ENCODE data around the gene CDC7.
"Not testable (repeated sequence)": the region's sequence is repeated elsewhere in the genome, so short reads cannot be mapped to it uniquely, and the experiment has no call there.

The CDC7 gene

DNA sequence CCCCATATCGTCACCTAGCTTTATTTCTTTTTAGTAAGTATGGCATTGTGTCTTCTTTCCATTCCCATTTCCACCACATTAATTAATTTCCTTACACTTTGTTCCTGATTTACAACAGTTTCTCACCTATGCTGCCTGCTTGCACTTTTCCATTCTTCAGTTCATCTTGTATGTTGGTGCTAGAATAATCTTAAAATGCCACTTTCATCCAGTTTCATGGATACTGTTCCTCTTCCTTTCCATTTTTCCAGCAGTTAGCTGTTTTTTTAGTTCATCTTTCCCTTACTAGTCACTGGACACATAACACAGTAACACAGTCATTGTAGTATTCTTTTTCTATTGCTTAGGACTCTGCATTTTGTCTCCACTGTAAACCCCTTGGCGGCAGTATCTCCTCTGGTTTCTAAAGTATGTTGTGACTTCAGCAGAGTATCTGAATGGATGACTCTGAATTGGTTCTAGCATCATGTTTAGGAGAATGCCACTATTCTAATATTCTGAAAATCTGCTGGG lies 2.1 kb downstream of the CDC7 start:
- H3K36me3 Mint-ChIP-seq (ENCODE audit: low read depth), result peaks cover 32% of the 10 kb centered on the region
- no peaks in the 10 kb centered on the region for H3K27me3 Mint-ChIP-seq
- H3K27ac Mint-ChIP-seq, result peak overlapping the region; percentile 35
- H3K4me1 Mint-ChIP-seq (ENCODE audit: low read depth), result peaks cover 31% of the 10 kb centered on the region
- no peaks in the 10 kb centered on the region for H3K9me3 Mint-ChIP-seq
- no peak overlapping the region for H3K4me3 Mint-ChIP-seq
- no peak for DNase-seq

- H3K4me1 Mint-ChIP-seq (ENCODE audit: low read depth), result peaks cover 31% of the 10 kb centered on the region
- no peaks in the 10 kb centered on the region for H3K27me3 Mint-ChIP-seq
- H3K36me3 Mint-ChIP-seq (ENCODE audit: low read depth), result peaks cover 33% of the 10 kb centered on the region
- no peak overlapping the region for H3K27ac Mint-ChIP-seq
- DNase-seq, result no peak
- H3K4me3 Mint-ChIP-seq, result no peak overlapping the region
- H3K9me3 Mint-ChIP-seq, result no peaks in the 10 kb centered on the region
Measured at GRCh38 chr1:91503332-91503900, 2.8 kb downstream of the CDC7 start.

- Mint-ChIP-seq H3K4me3 (no peak overlapping the region), H3K9me3 (no peaks in the 10 kb centered on the region), H3K27me3 (no peaks in the 10 kb centered on the region), H3K27ac (no peak overlapping the region), H3K36me3 (ENCODE audit: low read depth) (peaks cover 39% of the 10 kb centered on the region), H3K4me1 (ENCODE audit: low read depth) (peaks cover 33% of the 10 kb centered on the region)
- DNase-seq, result no peak
Measured at GRCh38 chr1:91503975-91504530, 3.4 kb downstream of the CDC7 start.

DNA sequence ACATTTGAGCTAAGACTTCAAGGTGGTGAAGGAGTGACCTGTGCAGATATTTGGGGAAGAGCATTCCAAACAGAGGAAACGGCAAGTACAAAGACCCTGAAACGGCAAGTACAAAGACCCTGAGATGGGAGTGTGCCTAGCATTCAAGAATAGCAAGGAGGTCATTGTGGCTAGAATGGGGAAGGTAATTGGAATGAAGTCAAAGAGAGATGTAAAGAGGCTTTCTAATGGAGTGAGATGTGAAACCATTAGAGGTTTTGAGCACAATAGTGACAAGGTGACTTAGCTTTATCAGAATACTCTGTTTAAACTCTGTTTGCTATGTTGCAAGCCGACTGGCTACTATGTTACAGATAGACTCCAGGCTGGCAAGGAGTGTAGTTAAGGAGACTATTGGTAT lies 4.4 kb downstream of the CDC7 start:
- peaks cover 33% of the 10 kb centered on the region for H3K4me1 Mint-ChIP-seq (ENCODE audit: low read depth)
- H3K9me3 Mint-ChIP-seq, result no peaks in the 10 kb centered on the region

GRCh38 chr1:91506071-91506470 lies 5.4 kb downstream of the CDC7 start:
- peaks cover 59% of the 10 kb centered on the region for H3K36me3 Mint-ChIP-seq (ENCODE audit: low read depth)
- no peaks in the 10 kb centered on the region for H3K9me3 Mint-ChIP-seq
- no peaks in the 10 kb centered on the region for H3K27me3 Mint-ChIP-seq
- DNase-seq, result no peak
- peaks cover 35% of the 10 kb centered on the region for H3K4me1 Mint-ChIP-seq (ENCODE audit: low read depth)
- no peak overlapping the region for H3K27ac Mint-ChIP-seq
- no peak overlapping the region for H3K4me3 Mint-ChIP-seq

More for the DNA sequence above, 4.4 kb downstream of the CDC7 start:
- Mint-ChIP-seq H3K27ac (no peak overlapping the region), H3K4me3 (no peak overlapping the region), H3K36me3 (ENCODE audit: low read depth) (peaks cover 49% of the 10 kb centered on the region), H3K27me3 (no peaks in the 10 kb centered on the region)
- no peak for DNase-seq

GRCh38 chr1:91507328-91507727 lies 6.7 kb downstream of the CDC7 start:
- no peaks in the 10 kb centered on the region for H3K27me3 Mint-ChIP-seq
- H3K4me3 Mint-ChIP-seq, result no peak overlapping the region
- no peak overlapping the region for H3K27ac Mint-ChIP-seq
- no peaks in the 10 kb centered on the region for H3K9me3 Mint-ChIP-seq
- DNase-seq, result no peak
- peaks cover 71% of the 10 kb centered on the region for H3K36me3 Mint-ChIP-seq (ENCODE audit: low read depth)
- H3K4me1 Mint-ChIP-seq (ENCODE audit: low read depth), result peaks cover 37% of the 10 kb centered on the region

- no peak for DNase-seq
- Mint-ChIP-seq H3K4me1 (ENCODE audit: low read depth) (peaks cover 16% of the 10 kb centered on the region), H3K9me3 (no peaks in the 10 kb centered on the region), H3K4me3 (no peak overlapping the region), H3K27me3 (no peaks in the 10 kb centered on the region), H3K27ac (no peak overlapping the region), H3K36me3 (ENCODE audit: low read depth) (peaks cover 84% of the 10 kb centered on the region)
Measured at GRCh38 chr1:91510754-91511153, 10.1 kb downstream of the CDC7 start.

GRCh38 chr1:91511386-91511785 lies 10.7 kb downstream of the CDC7 start:
- DNase-seq, result no peak
- H3K9me3 Mint-ChIP-seq, result no peaks in the 10 kb centered on the region
- no peak overlapping the region for H3K4me3 Mint-ChIP-seq
- no peaks in the 10 kb centered on the region for H3K27me3 Mint-ChIP-seq
- H3K36me3 Mint-ChIP-seq (ENCODE audit: low read depth), result peaks cover 82% of the 10 kb centered on the region
- peaks cover 12% of the 10 kb centered on the region for H3K4me1 Mint-ChIP-seq (ENCODE audit: low read depth)
- H3K27ac Mint-ChIP-seq, result no peak overlapping the region

DNA sequence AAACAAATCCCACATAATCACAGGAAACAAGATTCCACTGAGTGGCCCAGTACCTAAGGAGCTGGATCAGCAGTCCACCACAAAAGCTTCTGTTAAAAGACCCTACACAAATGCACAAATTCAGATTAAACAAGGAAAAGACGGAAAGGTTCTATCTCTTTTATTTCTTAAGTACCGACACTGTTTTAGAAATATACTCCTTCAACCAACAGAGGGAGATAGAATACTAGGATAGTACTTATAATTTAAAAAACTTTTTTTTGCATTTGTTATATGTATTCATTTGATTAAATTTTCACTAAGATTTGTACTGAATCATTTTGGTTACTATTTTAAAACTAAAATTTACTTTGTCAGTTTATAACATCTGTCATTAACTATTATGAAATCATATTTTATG lies 12.5 kb downstream of the CDC7 start:
- H3K9me3 Mint-ChIP-seq, result no peaks in the 10 kb centered on the region
- no peak overlapping the region for H3K27ac Mint-ChIP-seq
- H3K27me3 Mint-ChIP-seq, result no peaks in the 10 kb centered on the region
- no peak overlapping the region for H3K4me3 Mint-ChIP-seq
- peaks cover 12% of the 10 kb centered on the region for H3K4me1 Mint-ChIP-seq (ENCODE audit: low read depth)
- peaks cover 92% of the 10 kb centered on the region for H3K36me3 Mint-ChIP-seq (ENCODE audit: low read depth)
- no peak for DNase-seq

DNA sequence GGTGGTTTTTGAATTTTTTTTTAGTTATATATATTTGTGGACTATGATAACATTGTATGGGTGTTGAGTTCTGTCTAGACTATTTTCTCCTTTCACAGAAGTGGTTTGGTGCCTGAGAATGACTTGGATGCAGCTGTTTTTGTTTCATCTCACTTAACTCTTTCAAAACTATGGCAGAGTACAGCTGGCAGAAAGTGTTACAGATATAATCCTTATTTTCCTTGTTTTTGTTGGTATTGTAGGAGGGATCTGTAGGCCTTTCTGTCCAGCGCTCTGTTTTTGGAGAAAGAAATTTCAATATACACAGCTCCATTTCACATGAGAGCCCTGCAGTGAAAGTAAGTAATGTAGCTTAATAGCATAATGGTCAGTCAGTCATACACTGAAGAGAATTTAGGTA lies 13.1 kb downstream of the CDC7 start:
- Mint-ChIP-seq H3K4me1 (ENCODE audit: low read depth) (peaks cover 14% of the 10 kb centered on the region), H3K27ac (no peak overlapping the region), H3K27me3 (no peaks in the 10 kb centered on the region), H3K9me3 (no peaks in the 10 kb centered on the region), H3K4me3 (no peak overlapping the region), H3K36me3 (ENCODE audit: low read depth) (peaks cover 95% of the 10 kb centered on the region)
- DNase-seq, result no peak

GRCh38 chr1:91515994-91516393 lies 15.3 kb downstream of the CDC7 start:
- Mint-ChIP-seq H3K27me3 (no peaks in the 10 kb centered on the region), H3K9me3 (no peaks in the 10 kb centered on the region), H3K4me1 (ENCODE audit: low read depth) (peaks cover 17% of the 10 kb centered on the region), H3K4me3 (no peak overlapping the region), H3K36me3 (ENCODE audit: low read depth) (peaks cover 87% of the 10 kb centered on the region), H3K27ac (no peak overlapping the region)
- DNase-seq, result no peak

DNA sequence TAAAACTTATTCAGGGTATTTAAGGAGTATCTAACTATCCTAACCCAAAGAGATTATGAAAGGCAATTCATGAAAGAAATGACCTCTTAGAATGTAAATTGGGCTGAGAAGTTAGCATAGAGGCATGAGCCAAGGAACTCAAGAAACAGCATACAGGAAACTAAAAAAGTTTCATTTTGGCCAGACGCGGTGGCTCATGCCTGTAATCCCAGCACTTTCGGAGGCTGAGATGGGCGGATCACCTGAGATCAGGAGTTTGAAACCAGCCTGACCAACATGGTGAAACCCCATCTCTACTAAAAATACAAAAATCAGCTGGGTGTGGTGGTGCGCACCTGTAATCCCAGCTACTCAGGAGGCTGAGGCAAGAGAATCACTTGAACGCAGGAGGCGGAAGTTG lies 16.0 kb downstream of the CDC7 start:
- H3K27me3 Mint-ChIP-seq, H3K27ac Mint-ChIP-seq, DNase-seq, H3K9me3 Mint-ChIP-seq, H3K4me3 Mint-ChIP-seq: not testable (repeated sequence)
- H3K36me3 Mint-ChIP-seq (ENCODE audit: low read depth), result peaks cover 85% of the 10 kb centered on the region
- H3K4me1 Mint-ChIP-seq (ENCODE audit: low read depth), result peaks cover 17% of the 10 kb centered on the region

DNA sequence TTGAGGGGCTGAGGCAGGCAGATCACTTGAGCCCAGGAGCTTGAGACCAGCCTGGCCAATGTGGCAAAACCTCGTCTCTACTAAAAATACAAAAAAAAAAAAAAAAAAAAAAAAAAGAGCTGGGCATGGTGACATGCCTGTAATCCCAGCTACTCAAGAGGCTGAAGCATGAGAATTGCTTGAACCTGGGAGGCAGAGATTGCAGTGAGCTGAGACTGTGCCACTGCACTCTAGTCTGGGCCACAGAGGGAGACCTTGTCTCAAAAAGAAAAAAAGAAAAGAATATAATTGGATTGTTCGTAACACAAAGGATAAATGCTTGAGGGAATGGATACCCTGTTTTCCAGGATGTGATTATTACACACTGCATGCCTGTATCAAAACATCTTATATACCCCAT lies 18.5 kb downstream of the CDC7 start:
- not testable (repeated sequence) for H3K9me3 Mint-ChIP-seq, H3K4me3 Mint-ChIP-seq, H3K27ac Mint-ChIP-seq, DNase-seq, H3K27me3 Mint-ChIP-seq
- peaks cover 36% of the 10 kb centered on the region for H3K4me1 Mint-ChIP-seq (ENCODE audit: low read depth)
- peaks cover 77% of the 10 kb centered on the region for H3K36me3 Mint-ChIP-seq (ENCODE audit: low read depth)

DNA sequence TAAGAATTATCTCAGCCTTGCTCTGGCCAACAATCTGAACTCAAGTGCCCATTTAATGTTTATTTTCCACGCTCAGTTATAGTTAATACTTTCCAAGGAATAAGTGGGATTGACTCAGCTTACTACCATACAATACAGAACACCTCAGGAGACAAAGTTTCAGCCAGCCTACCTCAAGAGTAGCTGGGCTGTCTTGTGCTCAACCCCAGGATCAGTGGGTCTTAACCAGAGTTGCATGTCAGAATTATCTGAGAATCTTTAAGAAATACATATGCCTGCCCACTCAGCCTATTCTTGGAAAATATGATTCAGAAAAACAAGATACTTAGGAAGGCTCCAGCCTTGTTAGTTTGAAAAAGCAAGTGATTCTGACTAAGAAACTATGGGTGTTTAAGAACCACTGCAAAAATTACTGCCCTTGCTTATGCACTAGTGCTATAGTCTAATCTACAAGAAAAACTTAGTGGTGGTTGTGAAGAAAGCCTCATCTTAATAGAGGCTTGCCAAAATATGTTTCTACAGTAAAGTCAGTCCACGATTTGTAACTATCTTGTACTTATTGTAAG lies 20.4 kb downstream of the CDC7 start:
- Mint-ChIP-seq H3K27ac (peak overlapping the region; percentile 89), H3K9me3 (no peaks in the 10 kb centered on the region), H3K4me3 (no peak overlapping the region), H3K36me3 (ENCODE audit: low read depth) (peaks cover 72% of the 10 kb centered on the region), H3K27me3 (no peaks in the 10 kb centered on the region), H3K4me1 (ENCODE audit: low read depth) (peaks cover 36% of the 10 kb centered on the region)
- no peak for DNase-seq

DNA sequence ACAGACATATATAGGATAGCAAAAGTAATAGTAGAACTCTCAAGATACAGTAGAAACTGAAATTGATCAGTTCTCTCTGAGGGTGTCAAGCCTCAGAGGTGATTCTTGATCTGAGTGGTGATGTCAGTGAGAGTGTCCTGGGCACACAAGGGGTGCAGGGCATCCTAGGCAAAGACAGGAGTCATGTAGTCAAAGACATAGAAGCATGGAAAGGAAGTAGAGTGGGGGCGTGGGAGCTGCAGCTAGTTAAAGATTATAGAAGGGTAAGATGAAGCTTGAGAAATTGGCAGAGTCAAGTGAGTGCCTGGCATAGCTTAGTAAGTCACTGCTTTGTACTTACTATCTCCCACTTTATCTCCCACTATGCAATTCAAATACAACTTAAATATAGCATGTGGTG lies 22.8 kb downstream of the CDC7 start:
- peak; percentile 49 for DNase-seq
- H3K9me3 Mint-ChIP-seq, result no peaks in the 10 kb centered on the region
- H3K27ac Mint-ChIP-seq, result peak overlapping the region; percentile 74
- peaks cover 34% of the 10 kb centered on the region for H3K4me1 Mint-ChIP-seq (ENCODE audit: low read depth)
- no peak overlapping the region for H3K4me3 Mint-ChIP-seq
- no peaks in the 10 kb centered on the region for H3K27me3 Mint-ChIP-seq
- peaks cover 54% of the 10 kb centered on the region for H3K36me3 Mint-ChIP-seq (ENCODE audit: low read depth)

Data from activated T-cell treated with anti-CD3 and anti-CD28 coated beads, Interleukin-2, amount 50 U/mL, for 24 hours (primary cell).